Progenitor cell of endocrine pancreas (in vitro differentiated cells): ENCODE results near the gene PLEKHH2. TPM values are rescaled to one million over a fixed set of nuclear protein-coding genes. Genes with fewer than 3 reads are reported as not detected.

Experiments
- DNase-seq: peaks from one replicate; pipeline ENCODE4 v3.0.0; 2021; ENCODE audit warnings: low spot score; ENCODE audit not compliant: unreplicated experiment
- H3K27ac Mint-ChIP-seq: 2 replicates; pipeline ENCODE4 v1.8.0; 2021; ENCODE audit warnings: mild to moderate bottlenecking, moderate library complexity, mixed read lengths
- H3K27me3 Mint-ChIP-seq: 2 replicates; pipeline ENCODE4 v1.8.0; 2021; ENCODE audit warnings: mixed read lengths
- H3K36me3 Mint-ChIP-seq: 2 replicates; pipeline ENCODE4 v1.8.0; 2022; ENCODE audit warnings: mixed read lengths; ENCODE audit not compliant: insufficient read depth
- H3K4me1 Mint-ChIP-seq: 2 replicates; pipeline ENCODE4 v1.8.0; 2021; ENCODE audit warnings: low read depth, mixed read lengths
- H3K4me3 Mint-ChIP-seq: 2 replicates; pipeline ENCODE4 v1.8.0; 2021; ENCODE audit warnings: low read depth, mild to moderate bottlenecking, moderate library complexity, mixed read lengths
- H3K9me3 Mint-ChIP-seq: 2 replicates; pipeline ENCODE4 v1.8.0; 2021; ENCODE audit warnings: low read depth, mixed read lengths
- CTCF ChIP-seq: fragments of 200-600 bp; sonication (generic); IDR thresholded peaks from one replicate; pipeline ENCODE4 v1.5.0; 2021; ENCODE audit warnings: antibody characterized with exemption, mild to moderate bottlenecking; ENCODE audit not compliant: unreplicated experiment
- total RNA-seq: library from RNA; stranded (reverse); gene quantifications from 2 replicates; pipeline ENCODE4 v1.2.1, GENCODE V29; 2021

PLEKHH2 gene
- total RNA-seq, 1 donor from 2014 or later = 9.0 TPM

GRCh38 chr2:43752302-43752701 lies 115.2 kb downstream of the PLEKHH2 start:
- H3K4me1 Mint-ChIP-seq = no peaks in the 10 kb centered on the region
- no peak for DNase-seq
- peaks cover 3% of the 10 kb centered on the region for H3K36me3 Mint-ChIP-seq
- no peak for TF ChIP-seq CTCF
- no peak overlapping the region for H3K27ac Mint-ChIP-seq
- no peaks in the 10 kb centered on the region for H3K27me3 Mint-ChIP-seq
- H3K9me3 Mint-ChIP-seq = no peaks in the 10 kb centered on the region
- H3K4me3 Mint-ChIP-seq = no peak overlapping the region

- Mint-ChIP-seq H3K36me3 (peaks cover 3% of the 10 kb centered on the region), H3K27me3 (no peaks in the 10 kb centered on the region), H3K27ac (no peak overlapping the region), H3K4me1 (peaks cover 5% of the 10 kb centered on the region), H3K9me3 (no peaks in the 10 kb centered on the region), H3K4me3 (no peak overlapping the region)
- DNase-seq = no peak
- no peak for TF ChIP-seq CTCF
Measured at GRCh38 chr2:43754180-43754579, 117.1 kb downstream of the PLEKHH2 start.

GRCh38 chr2:43758739-43759138 lies 121.7 kb downstream of the PLEKHH2 start:
- Mint-ChIP-seq H3K9me3 (no peaks in the 10 kb centered on the region), H3K27me3 (no peaks in the 10 kb centered on the region), H3K36me3 (peaks cover 3% of the 10 kb centered on the region), H3K27ac (peak overlapping the region; percentile 67), H3K4me3 (no peak overlapping the region), H3K4me1 (peaks cover 10% of the 10 kb centered on the region)
- DNase-seq = no peak
- no peak for TF ChIP-seq CTCF

GRCh38 chr2:43759195-43759594 lies 122.1 kb downstream of the PLEKHH2 start:
- peak overlapping the region; percentile 67 for H3K27ac Mint-ChIP-seq
- H3K27me3 Mint-ChIP-seq = no peaks in the 10 kb centered on the region
- DNase-seq = no peak
- no peaks in the 10 kb centered on the region for H3K9me3 Mint-ChIP-seq
- H3K36me3 Mint-ChIP-seq = peaks cover 3% of the 10 kb centered on the region
- peaks cover 10% of the 10 kb centered on the region for H3K4me1 Mint-ChIP-seq
- no peak overlapping the region for H3K4me3 Mint-ChIP-seq
- TF ChIP-seq CTCF = no peak

- H3K4me3 Mint-ChIP-seq = no peak overlapping the region
- DNase-seq = no peak
- H3K27ac Mint-ChIP-seq = peak overlapping the region; percentile 7
- TF ChIP-seq CTCF = no peak
- H3K27me3 Mint-ChIP-seq = no peaks in the 10 kb centered on the region
- no peaks in the 10 kb centered on the region for H3K9me3 Mint-ChIP-seq
- peaks cover 12% of the 10 kb centered on the region for H3K4me1 Mint-ChIP-seq
- no peaks in the 10 kb centered on the region for H3K36me3 Mint-ChIP-seq
Measured at GRCh38 chr2:43762286-43762685, 125.2 kb downstream of the PLEKHH2 start.
